OCI-M1 (cell line): ENCODE results near the gene CACTIN.
A peak's percentile ranks its signal among the peaks of the same experiment; 100 is the strongest.
"Not testable (repeated sequence)": the region's sequence is repeated elsewhere in the genome, so short reads cannot be mapped to it uniquely, and the experiment has no call there.

Source experiments
- DNase-seq: peaks from one replicate; lab custom pipeline; 2025; lab: John Stamatoyannopoulos, UW

CACTIN gene

DNA sequence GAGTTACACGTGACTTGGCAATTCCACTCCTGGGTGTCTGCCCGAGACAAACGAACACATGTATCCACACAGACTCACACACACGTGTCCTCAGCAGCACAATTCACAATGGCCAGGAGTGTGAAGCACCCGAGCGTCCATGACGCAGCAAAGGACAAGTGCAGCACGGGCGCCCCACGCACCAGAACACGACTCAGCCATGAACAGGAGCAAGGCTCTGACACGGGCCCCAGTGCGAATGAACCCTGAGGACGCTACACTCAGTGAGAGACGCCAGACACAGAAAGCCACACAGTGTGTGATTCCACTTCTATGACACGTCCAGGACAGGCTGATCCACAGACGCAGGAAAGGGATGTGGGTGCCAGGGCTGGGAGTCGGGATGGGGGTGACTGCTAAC lies 37.2 kb upstream of the CACTIN start:
- DNase-seq: no peak

DNA sequence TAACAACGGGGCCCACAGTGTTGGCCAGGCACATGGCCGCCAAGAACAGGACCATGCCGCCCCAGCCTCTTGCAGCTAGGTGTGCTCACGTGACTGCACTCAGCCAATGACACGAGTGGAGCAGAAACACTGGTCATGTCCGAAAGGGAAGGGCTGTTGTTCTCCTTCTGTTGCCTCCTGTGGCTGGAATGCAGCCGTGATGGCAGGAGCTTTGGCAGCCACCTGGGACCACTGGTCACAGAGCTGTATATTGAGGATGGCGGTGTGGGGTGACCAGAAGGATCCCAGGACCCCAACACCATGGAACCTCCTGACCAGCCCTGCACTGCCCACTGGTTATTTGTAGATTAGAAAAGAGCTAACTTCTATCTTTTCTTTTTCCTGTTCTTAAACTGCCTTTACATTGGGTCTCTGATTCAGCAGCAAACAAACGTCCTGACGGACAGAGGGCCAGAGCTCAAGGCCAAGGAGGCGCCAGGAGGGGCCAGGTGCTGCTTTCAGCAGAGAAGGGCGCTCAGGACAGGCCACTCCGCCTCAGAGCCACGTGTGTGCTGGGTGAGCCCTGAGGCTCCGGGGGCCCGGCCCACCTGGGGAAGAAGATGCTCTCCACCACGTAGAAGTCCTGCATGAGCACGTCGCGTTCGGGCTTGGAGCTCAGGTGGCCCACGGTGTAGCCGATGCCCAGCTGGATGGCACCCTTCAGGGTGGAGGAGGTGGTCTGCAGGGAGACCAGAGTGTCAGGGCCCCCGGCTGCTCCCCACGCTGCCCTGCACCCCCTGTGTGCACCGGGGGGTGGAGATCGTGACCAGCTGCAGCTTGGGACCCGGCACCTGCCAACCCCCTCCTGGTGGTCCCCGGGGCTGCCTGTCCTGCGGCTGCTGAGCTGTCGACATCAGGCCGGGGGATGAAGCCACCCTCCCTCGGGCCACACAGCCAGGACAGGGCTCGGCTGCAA lies 35.0 kb upstream of the CACTIN start:
- no peak for DNase-seq

DNA sequence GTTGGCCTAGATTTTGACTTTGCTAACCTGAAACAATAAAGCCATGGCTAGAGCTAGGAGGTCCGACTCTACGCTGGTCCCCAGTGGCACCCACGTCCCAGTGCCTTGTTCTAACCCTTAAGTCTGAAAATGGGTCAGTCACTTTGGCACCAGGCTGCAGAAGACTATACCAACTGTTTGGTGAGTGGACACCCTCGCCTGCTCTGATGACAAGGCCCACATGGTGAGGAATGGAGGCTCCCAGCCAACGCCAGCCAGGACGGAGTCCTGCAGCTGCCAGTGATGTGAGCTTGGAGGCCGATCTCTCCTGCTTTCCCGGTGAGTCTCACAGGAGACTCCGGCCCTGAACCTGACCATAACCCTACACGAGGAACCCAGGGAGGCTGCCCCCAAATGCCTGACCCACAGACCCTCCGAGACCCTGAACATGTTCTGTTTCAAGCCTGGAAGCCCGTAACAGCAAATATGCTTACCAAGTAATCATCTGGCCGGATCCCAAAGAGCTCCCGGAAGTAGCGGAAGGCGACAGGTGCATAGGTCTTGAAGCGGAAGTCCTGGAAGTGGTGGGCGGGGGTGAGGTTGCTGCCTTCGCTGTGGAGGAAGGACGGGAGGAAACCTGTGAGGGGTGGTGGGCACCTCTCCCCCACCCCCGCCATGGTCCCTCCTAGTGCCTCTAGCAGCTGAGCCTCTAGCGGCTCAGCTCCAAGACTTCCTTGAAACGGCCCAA lies 34.1 kb upstream of the CACTIN start:
- DNase-seq: no peak

DNA sequence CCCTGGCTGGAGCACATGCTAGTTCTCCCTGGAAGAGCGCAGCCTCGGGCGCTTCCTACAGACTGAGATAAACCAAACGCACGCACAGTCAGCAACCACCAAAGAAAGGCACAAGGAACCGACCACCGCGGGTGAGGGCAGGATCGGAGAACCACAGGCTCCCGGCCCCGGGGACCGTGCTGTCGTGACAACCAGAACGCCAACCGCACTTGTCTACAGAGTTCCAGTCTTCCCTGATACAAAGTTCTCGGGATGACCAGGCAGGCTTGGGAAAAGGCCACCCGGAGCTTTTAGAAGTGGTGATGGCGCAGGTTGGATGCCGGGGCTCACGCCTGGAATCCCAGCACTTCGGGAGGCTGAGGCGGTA lies 33.1 kb upstream of the CACTIN start:
- no peak for DNase-seq

DNA sequence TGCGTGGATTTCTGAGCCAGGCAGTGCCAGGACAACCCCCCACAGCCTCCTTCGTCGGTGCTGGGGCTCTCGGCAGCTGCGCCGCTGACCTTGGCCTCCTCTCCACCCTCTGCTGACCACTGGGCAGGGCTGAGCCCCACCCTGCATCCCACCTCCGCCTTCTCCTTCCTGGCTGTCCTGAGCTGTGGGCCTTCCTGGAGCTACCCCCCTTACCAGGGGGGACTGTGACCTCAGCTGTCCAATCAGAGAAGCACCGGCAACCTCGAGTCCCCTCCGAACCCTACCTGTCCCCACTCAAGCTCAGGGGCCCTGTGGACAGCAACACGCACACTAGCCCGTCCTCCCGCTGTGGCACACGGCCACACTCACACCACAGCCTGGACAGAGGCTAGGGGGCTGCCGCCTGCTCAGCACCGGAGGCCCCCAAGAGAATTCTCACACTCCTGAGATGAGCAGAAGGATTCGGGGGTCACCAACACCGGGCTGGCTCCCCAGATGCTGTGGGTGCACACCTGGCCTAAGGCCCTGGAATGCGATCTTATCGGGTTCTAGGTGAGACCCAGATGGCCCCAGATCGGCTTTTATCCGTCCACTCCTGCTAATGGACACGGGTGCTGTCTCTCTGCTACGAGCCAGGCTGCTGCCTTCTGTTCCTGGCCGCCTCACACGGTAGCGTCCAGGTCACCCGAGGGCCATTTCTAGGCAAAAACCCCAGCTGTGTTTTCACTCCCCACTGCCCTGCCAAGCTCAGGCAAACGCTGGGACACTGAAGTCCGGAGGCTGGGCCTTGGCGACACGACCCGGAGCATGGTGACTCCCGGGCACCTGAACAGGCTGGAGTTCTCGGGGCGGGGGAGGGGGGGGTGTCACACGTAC lies 32.5 kb upstream of the CACTIN start:
- DNase-seq: no peak

DNA sequence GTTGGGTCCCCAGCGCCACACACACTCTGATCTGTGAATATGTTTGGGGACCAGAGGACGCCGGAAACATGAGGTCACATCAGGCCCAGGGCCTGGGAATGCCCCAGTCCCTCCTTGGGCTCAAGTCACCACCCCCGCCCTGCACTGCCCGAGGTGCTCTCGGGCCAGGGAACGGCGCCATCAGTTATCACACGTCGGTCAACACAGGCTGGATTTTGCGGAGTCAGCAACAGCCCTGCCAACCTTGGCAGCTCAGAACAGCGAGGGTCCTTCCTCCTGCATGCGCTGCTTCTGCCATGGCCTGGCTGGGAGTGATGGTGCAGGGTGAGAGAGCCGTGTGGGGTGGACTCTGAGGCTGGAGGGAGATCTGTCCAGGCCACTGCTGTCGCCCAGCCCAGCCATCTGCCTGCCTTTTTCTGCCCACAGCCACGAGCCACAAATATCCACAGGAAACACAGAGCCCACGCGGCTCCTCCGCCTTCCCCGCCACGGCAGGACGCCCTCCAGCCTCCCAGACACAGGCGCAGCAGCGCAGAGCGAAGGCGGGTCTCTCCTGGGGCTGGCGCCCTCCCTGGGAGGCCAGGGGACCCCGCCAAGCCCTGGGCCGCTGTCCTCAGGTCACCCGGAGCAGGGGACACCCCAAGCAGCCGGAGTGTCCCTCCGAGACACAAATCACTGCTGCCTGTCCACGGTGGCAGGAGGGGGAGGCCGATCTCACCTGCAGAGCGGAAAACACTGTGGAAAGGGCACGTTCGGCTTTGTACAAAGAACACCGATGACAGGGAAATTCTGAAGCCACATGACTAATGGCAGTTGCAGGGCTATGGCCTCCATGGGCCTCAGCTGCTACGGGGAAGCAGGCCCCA lies 31.6 kb upstream of the CACTIN start:
- DNase-seq: no peak

DNA sequence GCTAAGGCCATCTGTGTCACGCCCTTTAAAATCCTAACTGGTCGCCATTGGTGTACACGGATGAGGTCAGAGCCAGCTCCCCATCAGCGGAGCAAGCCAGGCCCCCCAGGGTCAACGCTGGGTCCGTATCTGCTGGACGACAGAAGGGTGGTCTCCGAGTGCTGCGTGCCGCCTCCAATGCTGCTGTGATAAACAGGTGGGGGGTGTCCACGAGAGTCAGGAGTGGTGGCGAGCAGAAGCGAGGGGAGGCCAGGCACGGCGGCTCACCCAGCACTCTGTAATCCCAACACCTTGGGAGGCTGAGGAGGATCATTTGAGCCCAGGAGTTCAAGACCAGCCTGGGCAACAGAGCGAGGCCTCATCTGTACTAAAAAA lies 30.8 kb upstream of the CACTIN start:
- no peak for DNase-seq

DNA sequence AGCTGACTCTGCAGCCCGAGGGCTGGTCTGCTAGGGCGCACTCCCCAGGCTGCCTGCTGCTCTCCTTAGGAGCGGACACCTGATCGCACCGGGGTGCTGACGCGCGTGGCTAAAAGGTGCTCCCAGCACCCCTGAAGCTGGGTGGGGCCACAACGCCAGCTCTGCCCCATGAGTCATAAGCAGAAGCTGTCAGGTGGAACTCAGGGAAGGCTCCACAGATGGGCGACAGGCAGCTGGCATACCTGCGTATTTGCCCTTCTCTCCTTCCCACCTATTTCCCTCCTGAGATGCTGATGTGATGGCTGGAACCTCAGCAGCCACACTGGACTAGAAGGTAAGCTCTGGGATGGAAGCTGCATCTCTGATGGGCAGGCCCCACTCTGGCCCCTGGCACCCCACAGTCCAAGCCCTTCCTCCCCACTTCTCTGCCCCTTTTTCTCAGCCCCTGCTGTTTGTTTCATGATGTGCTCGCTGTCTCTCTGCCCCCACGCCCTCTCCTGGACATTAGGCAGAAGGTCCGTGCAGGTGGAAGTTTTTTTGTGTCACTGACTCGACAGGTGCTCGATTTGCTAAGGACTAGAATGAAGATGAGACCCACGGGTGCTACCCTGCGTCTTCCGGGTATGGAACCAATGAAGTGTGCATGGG lies 30.3 kb upstream of the CACTIN start:
- no peak for DNase-seq

DNA sequence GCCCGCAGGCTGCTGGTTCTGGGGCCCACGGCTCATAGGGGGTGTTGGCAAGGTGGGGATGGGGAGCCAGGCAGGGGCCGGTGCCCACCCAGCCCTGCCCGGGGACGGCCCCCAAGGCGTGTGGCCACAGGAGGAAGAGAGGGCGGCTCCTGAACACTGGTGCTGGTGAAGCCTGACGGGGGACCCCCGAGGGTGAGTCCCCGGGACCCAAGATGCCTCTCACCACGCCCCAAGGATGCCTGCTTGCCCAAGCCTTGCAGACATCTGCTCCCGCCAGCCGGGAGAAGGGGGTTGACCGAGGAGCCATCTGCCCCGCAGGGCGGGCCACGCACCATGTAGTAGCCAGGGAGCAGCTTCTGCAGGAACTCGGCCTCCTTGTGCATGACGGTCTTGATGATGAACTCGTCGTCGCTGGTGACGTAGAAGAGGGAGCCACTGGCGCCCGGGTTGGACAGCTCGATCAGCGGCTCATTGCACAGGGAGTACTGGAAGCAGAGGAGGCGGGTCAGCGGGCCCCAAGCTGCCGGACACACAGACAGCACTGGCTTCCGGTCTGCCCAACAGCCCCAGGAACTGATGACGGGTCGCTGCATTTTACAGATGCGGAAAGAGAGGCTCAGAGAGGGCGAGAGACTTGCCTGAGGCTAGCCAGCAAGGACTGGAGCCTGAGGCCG lies 29.6 kb upstream of the CACTIN start:
- no peak for DNase-seq

DNA sequence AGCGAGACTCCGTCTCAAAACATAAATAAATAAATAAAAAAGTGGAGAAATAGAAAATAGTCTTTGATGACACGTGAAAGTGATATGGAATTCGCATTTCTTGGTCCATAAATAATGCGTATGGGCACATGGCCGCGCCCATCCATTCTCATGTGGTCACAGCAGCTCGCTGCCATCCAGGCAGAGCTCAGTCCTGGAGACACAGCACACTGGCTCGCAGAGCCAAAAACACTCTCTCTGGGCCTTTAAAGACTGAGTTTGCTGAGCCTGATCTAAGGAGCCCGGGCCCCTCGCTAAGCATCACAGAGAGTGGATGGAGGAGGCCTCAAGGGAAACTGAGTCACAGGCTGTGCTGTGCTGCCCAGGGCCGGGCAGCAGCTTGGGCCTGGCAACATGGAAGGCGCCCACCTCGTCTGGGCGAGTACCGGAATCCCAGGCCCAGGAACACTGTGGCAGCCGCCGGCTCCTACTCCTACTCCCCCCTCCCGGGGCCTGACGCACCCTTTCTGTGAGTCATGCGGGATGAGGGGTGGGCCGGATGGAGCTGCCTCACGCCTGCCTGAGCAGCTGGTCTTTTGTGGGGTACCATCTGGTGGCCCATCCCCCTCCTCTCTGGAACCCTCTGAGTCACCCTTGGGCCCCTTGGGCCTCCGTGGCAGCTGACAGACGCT lies 28.9 kb upstream of the CACTIN start:
- no peak for DNase-seq

DNA sequence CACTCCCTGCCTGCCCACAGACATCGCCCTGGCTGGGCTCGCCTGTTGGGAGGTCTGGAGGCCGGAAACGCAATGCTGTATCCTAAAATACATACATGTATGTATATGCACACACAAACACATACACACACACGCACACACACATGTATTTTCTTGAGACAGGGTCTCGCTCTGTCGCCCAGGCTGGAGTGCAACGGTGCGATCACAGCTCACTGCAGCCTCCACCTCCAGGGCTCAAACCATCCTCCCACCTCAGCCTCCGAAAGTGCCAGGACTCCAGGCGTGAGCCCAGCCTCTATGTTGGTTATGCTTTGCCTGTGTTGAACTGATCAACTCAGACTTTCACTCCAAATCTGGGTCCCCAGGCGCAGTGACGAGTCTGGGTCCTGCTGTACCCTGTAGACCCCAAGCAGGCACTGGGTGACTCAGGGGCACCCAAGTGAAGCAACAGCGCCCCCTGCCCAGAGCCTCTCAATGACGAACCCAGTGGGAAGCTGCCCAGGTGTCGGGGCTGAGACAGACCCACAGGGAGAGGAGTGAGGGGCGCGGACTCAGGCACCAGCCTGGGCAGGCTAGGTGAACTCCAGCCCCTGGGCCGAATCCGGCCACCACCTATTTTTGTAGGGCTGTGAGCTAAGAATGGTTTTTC lies 27.4 kb upstream of the CACTIN start:
- peak; percentile 0 for DNase-seq

DNA sequence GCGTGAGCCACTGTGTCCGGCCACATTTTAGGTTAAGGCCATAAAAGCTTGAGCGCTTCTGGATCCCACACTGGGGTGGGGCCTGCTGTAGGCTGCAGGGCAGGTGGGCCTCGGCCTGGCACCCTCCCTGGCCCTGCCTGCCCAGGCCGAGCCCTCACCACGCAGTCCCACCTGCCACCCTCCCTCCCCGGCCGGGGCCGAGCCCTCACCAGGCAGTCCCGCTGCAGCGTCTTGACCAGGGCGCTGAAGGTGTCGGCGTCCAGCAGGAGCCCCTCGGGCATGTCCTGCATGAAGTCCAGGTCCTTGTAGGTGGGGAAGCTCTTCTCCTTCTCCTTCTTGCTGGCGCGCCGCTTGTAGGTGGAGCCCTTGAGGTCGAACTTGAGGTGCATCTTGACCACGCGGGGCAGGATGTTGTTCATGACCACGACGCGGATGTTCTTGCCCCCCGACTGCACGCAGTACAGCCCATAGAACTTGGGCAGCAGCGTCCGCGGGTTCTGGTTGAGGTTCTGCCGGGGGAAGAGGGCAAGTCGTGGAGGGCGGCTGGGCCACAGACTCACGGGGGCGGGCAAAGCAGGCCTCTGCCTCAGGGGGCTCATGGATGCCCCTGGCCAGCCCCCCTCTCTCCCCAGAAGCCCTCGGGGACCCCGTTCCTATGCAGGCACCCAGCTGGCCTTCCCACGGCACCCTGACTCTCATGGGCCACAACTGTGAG lies 26.6 kb upstream of the CACTIN start:
- DNase-seq: no peak

DNA sequence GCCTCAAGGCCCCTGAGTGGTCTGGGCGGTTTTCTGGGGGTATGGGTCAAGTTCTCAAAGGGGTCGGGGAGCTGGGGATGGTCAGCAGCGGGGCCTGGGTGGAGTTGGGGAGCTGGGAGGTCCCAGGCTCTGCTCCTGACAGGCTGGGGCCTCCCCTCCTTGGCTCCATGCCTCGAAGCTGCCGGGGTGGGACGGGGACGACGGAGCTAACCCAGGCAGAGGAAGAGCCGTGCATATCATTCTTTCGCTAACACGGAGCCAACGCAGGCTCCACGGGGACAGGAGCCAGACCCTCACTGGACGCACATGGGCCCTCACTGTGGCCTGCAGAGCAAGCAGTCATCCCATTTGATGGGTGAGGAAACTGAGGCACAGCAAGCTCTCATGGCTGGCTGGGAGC lies 25.8 kb upstream of the CACTIN start:
- DNase-seq: no peak

DNA sequence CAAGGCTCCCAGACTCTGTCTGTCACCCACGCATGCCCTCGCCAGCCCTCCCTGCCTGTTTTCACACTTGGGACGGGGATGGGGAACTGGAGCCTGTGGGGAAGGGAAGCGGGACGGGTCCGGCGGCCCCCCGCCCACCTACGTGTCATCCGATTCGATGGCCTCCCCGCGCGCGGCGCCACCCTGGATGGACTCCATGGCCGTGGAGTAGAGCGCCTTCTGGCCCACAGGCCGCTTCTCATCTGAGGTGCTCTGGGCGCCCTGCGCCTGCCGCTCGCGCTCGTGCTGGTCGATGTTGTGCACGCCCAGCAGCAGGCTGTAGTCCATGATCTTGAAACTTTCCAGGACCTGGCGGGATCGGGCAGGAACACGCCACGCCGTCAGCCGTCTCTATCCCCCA lies 25.1 kb upstream of the CACTIN start:
- DNase-seq: no peak

DNA sequence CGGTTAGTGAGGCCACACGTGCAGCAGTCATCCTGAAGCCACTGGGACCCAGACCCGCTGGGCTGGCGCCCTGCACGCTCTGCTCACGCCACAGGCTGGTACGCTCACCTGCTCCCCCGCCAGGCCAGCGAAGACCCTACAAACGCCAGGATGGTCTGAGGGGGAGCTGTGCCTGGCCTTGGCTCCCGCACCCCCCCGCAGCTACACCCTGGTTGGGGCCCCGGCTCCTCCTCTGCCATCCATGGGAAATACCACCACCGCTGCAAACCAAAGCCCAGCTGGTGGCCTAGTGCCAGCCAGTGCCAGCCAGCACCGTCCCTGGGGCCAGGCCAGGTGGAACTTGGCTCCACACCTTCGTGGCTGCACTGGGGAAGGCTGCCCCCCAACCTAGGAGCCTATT lies 23.3 kb upstream of the CACTIN start:
- no peak for DNase-seq

DNA sequence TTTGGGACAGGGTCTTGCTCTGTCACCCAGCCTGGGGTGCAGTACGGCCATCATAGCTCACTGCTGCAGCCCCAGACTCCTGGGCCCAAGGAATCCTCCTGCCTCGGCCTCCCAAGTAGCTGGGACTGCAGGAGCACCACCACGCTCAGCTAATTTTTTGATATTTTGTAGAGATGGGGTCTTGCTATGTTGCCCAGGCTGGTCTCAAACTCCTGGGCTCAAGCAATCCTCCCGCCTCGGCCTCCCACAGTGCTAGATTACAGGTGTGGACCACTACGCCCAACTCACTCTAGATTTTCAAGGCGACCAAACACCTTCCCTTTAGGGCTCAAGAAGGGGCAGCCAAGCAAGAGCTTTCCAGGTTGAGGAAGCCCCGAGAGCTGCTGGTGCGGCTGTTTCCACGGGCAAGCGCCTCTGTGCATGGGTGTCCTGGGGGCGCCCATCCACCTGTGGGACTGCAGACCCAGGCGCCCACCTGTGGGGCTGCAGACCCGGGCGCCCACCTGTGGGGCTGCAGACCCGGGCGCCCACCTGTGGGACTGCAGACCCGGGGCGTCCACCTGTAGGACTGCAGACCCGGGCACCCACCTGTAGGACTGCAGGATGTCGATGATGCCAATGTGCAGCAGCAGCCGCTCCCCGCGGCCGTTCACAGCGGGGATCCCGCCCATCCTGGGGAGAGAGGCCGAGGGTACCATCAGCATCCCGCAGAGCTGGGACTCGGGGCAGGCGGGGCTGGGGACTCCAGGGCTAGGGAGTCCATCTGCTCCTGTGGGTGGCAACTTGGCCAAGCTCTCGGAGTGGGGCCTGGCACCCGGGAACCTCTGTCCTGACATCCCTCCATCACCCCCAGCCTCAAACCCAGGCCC lies 21.7 kb upstream of the CACTIN start:
- DNase-seq: no peak

DNA sequence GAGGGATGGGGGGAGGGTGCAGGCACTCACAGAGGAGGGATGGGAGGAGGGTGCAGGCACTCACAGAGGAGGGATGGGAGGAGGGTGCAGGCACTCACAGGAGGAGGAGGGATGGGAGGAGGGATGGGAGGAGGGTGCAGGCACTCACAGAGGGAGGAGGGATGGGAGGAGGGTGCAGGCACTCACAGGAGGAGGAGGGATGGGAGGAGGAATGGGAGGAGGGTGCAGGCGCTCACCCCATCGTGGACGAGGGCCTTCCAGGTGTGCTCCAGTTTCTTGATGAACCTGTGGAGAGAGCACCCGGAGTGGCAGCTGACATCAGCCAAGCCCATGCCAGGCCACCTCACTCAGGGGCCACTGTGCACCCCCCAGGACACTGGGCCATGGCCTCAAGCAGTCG lies 20.5 kb upstream of the CACTIN start:
- not testable (repeated sequence) for DNase-seq
